Neuron (in vitro differentiated cells): ENCODE data around the gene KAZN.

Source experiments
- H2AFZ ChIP-seq: one replicate; pipeline ENCODE4 v1.6.1; 2013; ENCODE audit warnings: low read depth, mild to moderate bottlenecking, inconsistent platforms, low read length, moderate library complexity
- H3K27me3 ChIP-seq: one replicate; pipeline ENCODE4 v1.6.1; 2013; ENCODE audit warnings: low read length; ENCODE audit not compliant: insufficient read depth
- H3K36me3 ChIP-seq: one replicate; pipeline ENCODE4 v1.6.1; 2013; ENCODE audit warnings: low read length; ENCODE audit not compliant: insufficient read depth
- H3K4me1 ChIP-seq: one replicate; pipeline ENCODE4 v1.6.1; 2013; ENCODE audit warnings: low read length; ENCODE audit not compliant: insufficient read depth
- H3K4me3 ChIP-seq: 2 replicates; pipeline ENCODE4 v1.5.1; 2013; ENCODE audit warnings: mild to moderate bottlenecking, low read length, moderate library complexity
- H3K9me3 ChIP-seq: one replicate; pipeline ENCODE4 v1.6.1; 2013; ENCODE audit warnings: low read length

The KAZN gene

GRCh38 chr1:14846688-14847087, 248.2 kb downstream of the KAZN start:
- Histone ChIP-seq H3K4me3 (no peak overlapping the region), H2AFZ (no peak overlapping the region), H3K9me3 (peaks cover 12% of the 10 kb centered on the region), H3K4me1 (peaks cover 9% of the 10 kb centered on the region), H3K36me3 (no peaks in the 10 kb centered on the region), H3K27me3 (no peaks in the 10 kb centered on the region)

- no peak overlapping the region for H2AFZ ChIP-seq
- no peak overlapping the region for H3K4me3 ChIP-seq
- no peaks in the 10 kb centered on the region for H3K27me3 ChIP-seq
- peaks cover 9% of the 10 kb centered on the region for H3K4me1 ChIP-seq
- no peaks in the 10 kb centered on the region for H3K36me3 ChIP-seq
- peaks cover 3% of the 10 kb centered on the region for H3K9me3 ChIP-seq
Measured at GRCh38 chr1:14848203-14848602, 249.7 kb downstream of the KAZN start.

GRCh38 chr1:14848625-14849024, 250.1 kb downstream of the KAZN start:
- Histone ChIP-seq H3K27me3 (no peaks in the 10 kb centered on the region), H3K4me3 (no peak overlapping the region), H3K36me3 (no peaks in the 10 kb centered on the region), H3K4me1 (peaks cover 9% of the 10 kb centered on the region), H2AFZ (no peak overlapping the region), H3K9me3 (peaks cover 3% of the 10 kb centered on the region)

GRCh38 chr1:14849038-14849437, 250.6 kb downstream of the KAZN start:
- Histone ChIP-seq H3K4me3 (no peak overlapping the region), H3K4me1 (peaks cover 9% of the 10 kb centered on the region), H2AFZ (no peak overlapping the region), H3K36me3 (no peaks in the 10 kb centered on the region), H3K27me3 (no peaks in the 10 kb centered on the region), H3K9me3 (peaks cover 3% of the 10 kb centered on the region)

GRCh38 chr1:14850563-14850962, 252.1 kb downstream of the KAZN start:
- Histone ChIP-seq H3K27me3 (no peaks in the 10 kb centered on the region), H3K4me3 (no peak overlapping the region), H3K9me3 (peaks cover 3% of the 10 kb centered on the region), H3K36me3 (no peaks in the 10 kb centered on the region), H2AFZ (no peak overlapping the region), H3K4me1 (peaks cover 9% of the 10 kb centered on the region)

GRCh38 chr1:14851760-14852159, 253.3 kb downstream of the KAZN start:
- Histone ChIP-seq H2AFZ (no peak overlapping the region), H3K27me3 (no peaks in the 10 kb centered on the region), H3K9me3 (peaks cover 3% of the 10 kb centered on the region), H3K4me1 (peaks cover 15% of the 10 kb centered on the region), H3K36me3 (no peaks in the 10 kb centered on the region), H3K4me3 (no peak overlapping the region)

- Histone ChIP-seq H3K36me3 (no peaks in the 10 kb centered on the region), H3K27me3 (no peaks in the 10 kb centered on the region), H3K9me3 (peaks cover 3% of the 10 kb centered on the region), H3K4me1 (peaks cover 15% of the 10 kb centered on the region), H2AFZ (no peak overlapping the region), H3K4me3 (no peak overlapping the region)
Measured at GRCh38 chr1:14852291-14852690, 253.8 kb downstream of the KAZN start.

GRCh38 chr1:14853518-14853917, 255.0 kb downstream of the KAZN start:
- Histone ChIP-seq H3K36me3 (no peaks in the 10 kb centered on the region), H3K9me3 (peaks cover 3% of the 10 kb centered on the region), H3K4me1 (peaks cover 12% of the 10 kb centered on the region), H3K27me3 (no peaks in the 10 kb centered on the region), H2AFZ (no peak overlapping the region), H3K4me3 (no peak overlapping the region)

GRCh38 chr1:14855268-14855667, 256.8 kb downstream of the KAZN start:
- no peaks in the 10 kb centered on the region for H3K36me3 ChIP-seq
- peaks cover 6% of the 10 kb centered on the region for H3K4me1 ChIP-seq
- H3K9me3 ChIP-seq = peaks cover 3% of the 10 kb centered on the region
- no peak overlapping the region for H2AFZ ChIP-seq
- H3K4me3 ChIP-seq = no peak overlapping the region
- H3K27me3 ChIP-seq = no peaks in the 10 kb centered on the region

GRCh38 chr1:14855801-14856200, 257.3 kb downstream of the KAZN start:
- no peaks in the 10 kb centered on the region for H3K27me3 ChIP-seq
- no peaks in the 10 kb centered on the region for H3K36me3 ChIP-seq
- H3K4me3 ChIP-seq = no peak overlapping the region
- H3K4me1 ChIP-seq = peaks cover 6% of the 10 kb centered on the region
- no peak overlapping the region for H2AFZ ChIP-seq
- peaks cover 3% of the 10 kb centered on the region for H3K9me3 ChIP-seq

GRCh38 chr1:14857436-14858195, 259.1 kb downstream of the KAZN start:
- peaks cover 6% of the 10 kb centered on the region for H3K4me1 ChIP-seq

GRCh38 chr1:14862114-14862771, 263.8 kb downstream of the KAZN start:
- Histone ChIP-seq H3K4me1 (peaks cover 5% of the 10 kb centered on the region), H3K36me3 (no peaks in the 10 kb centered on the region), H3K9me3 (no peaks in the 10 kb centered on the region), H3K4me3 (no peak overlapping the region), H3K27me3 (no peaks in the 10 kb centered on the region), H2AFZ (no peak overlapping the region)

More at GRCh38 chr1:14857436-14858195, 259.1 kb downstream of the KAZN start:
- Histone ChIP-seq H3K27me3 (no peaks in the 10 kb centered on the region), H3K4me3 (no peak overlapping the region), H2AFZ (no peak overlapping the region), H3K36me3 (no peaks in the 10 kb centered on the region), H3K9me3 (peaks cover 3% of the 10 kb centered on the region)

- Histone ChIP-seq H3K36me3 (no peaks in the 10 kb centered on the region), H3K4me1 (peaks cover 18% of the 10 kb centered on the region), H2AFZ (no peak overlapping the region), H3K4me3 (no peak overlapping the region), H3K27me3 (no peaks in the 10 kb centered on the region), H3K9me3 (no peaks in the 10 kb centered on the region)
Measured at GRCh38 chr1:14865106-14865505, 266.6 kb downstream of the KAZN start.
